Neuron (in vitro differentiated cells): Measurements from ENCODE around the gene ROBO1.
A peak's percentile ranks its signal among the peaks of the same experiment; 100 is the strongest.

ENCODE experiments used
- H2AFZ ChIP-seq: one replicate; pipeline ENCODE4 v1.6.1; 2013; ENCODE audit warnings: low read depth, mild to moderate bottlenecking, inconsistent platforms, low read length, moderate library complexity
- H3K27me3 ChIP-seq: one replicate; pipeline ENCODE4 v1.6.1; 2013; ENCODE audit warnings: low read length; ENCODE audit not compliant: insufficient read depth
- H3K36me3 ChIP-seq: one replicate; pipeline ENCODE4 v1.6.1; 2013; ENCODE audit warnings: low read length; ENCODE audit not compliant: insufficient read depth
- H3K4me1 ChIP-seq: one replicate; pipeline ENCODE4 v1.6.1; 2013; ENCODE audit warnings: low read length; ENCODE audit not compliant: insufficient read depth
- H3K4me3 ChIP-seq: 2 replicates; pipeline ENCODE4 v1.5.1; 2013; ENCODE audit warnings: mild to moderate bottlenecking, low read length, moderate library complexity
- H3K9me3 ChIP-seq: one replicate; pipeline ENCODE4 v1.6.1; 2013; ENCODE audit warnings: low read length

The ROBO1 gene

GRCh38 chr3:79367066-79367465, 400.7 kb downstream of the ROBO1 start:
- no peak overlapping the region for H2AFZ ChIP-seq
- no peaks in the 10 kb centered on the region for H3K9me3 ChIP-seq
- no peaks in the 10 kb centered on the region for H3K36me3 ChIP-seq
- H3K27me3 ChIP-seq: no peaks in the 10 kb centered on the region
- H3K4me1 ChIP-seq: peaks cover 4% of the 10 kb centered on the region
- H3K4me3 ChIP-seq: no peak overlapping the region

DNA sequence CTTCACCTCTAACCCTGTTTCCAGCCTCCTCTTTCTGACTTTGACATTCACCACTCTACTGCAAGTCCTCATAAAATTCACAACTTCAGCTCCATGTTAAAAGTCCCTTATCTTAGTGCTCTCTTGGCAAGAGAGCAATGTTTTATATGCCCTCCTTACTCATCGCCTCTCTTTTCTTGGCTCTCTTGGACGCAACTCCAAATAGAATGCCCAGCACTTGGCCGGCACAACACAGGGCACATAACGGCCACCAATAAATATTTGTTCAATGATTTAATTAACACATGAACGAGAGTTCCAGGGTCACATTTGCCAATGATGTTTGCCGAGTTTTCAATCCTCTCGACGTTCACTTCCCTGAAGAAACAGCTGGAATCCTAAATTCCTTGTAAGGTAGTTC, 401.4 kb downstream of the ROBO1 start:
- Histone ChIP-seq H3K27me3 (no peaks in the 10 kb centered on the region), H3K9me3 (no peaks in the 10 kb centered on the region), H3K36me3 (no peaks in the 10 kb centered on the region), H3K4me1 (peaks cover 4% of the 10 kb centered on the region), H3K4me3 (no peak overlapping the region), H2AFZ (no peak overlapping the region)

GRCh38 chr3:79364784-79365183, 403.0 kb downstream of the ROBO1 start:
- no peaks in the 10 kb centered on the region for H3K9me3 ChIP-seq
- H3K36me3 ChIP-seq: no peaks in the 10 kb centered on the region
- H3K27me3 ChIP-seq: no peaks in the 10 kb centered on the region
- H3K4me3 ChIP-seq: no peak overlapping the region
- peaks cover 4% of the 10 kb centered on the region for H3K4me1 ChIP-seq
- H2AFZ ChIP-seq: no peak overlapping the region

DNA sequence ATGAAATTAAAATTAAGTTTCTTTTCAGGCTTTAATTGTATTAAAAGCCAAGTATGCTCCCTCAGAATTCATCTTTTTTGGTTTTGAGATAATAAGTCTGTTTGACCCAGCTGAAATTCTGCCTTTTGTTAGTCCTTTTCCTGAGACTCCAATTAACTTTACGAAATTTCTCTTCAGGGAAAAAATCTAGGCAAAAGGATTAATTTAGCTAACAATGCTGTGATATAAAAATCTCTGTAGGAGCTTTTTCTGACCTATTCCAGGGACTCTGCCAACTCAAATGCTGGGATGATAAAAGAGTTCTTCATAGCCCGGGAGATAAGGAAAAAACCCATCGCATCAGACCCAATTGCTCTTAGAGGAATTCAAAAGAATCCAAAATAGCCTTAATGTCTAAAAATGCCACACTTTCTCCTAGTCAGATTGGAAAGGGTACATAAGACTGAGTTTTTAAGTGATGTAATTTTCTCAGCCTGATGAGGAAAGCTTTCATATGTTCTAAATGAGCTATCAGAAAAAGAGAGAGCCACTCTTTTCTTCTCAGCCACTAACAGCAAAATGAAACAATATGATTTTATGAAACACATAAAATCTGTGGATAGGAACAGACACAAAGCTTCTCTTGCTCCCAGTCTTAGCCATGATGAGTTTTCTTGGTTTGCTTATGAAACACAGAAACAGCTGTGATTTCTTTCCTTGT, 405.1 kb downstream of the ROBO1 start:
- Histone ChIP-seq H3K36me3 (no peaks in the 10 kb centered on the region), H3K9me3 (no peaks in the 10 kb centered on the region), H3K4me3 (no peak overlapping the region), H3K27me3 (no peaks in the 10 kb centered on the region), H3K4me1 (peaks cover 4% of the 10 kb centered on the region), H2AFZ (peak overlapping the region; percentile 54)

- Histone ChIP-seq H3K4me1 (peaks cover 4% of the 10 kb centered on the region), H3K36me3 (no peaks in the 10 kb centered on the region), H3K27me3 (no peaks in the 10 kb centered on the region), H3K9me3 (no peaks in the 10 kb centered on the region), H3K4me3 (no peak overlapping the region), H2AFZ (peak overlapping the region; percentile 54)
These were observed 405.9 kb downstream of the ROBO1 start for GRCh38 chr3:79361748-79362378.

GRCh38 chr3:79358327-79358726, 409.5 kb downstream of the ROBO1 start:
- no peak overlapping the region for H2AFZ ChIP-seq
- no peaks in the 10 kb centered on the region for H3K9me3 ChIP-seq
- H3K4me1 ChIP-seq: peaks cover 9% of the 10 kb centered on the region
- no peaks in the 10 kb centered on the region for H3K36me3 ChIP-seq
- H3K27me3 ChIP-seq: no peaks in the 10 kb centered on the region
- no peak overlapping the region for H3K4me3 ChIP-seq

DNA sequence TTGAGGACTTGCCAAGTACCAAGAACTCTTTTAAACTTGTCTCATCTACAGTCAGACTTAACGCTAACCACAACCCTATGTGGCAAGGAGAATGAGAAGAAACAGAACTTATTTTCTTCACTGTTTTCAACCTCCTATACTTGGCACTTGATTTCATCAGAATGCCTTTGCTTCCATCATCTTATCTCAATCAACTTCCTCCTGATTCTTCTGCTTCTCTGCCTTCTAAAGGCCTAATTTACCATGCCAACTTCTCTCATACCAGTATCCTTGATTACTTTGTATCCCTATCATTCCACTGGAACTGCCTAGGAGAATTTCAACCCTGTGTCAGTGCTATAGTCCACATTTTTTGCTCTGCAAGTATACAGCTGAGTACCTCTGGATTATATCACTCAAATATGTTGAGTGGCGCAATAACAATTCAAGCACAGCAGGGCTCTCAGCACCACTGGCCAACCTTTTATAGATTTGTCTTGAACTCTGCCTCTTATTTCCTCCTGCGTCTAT, 413.6 kb downstream of the ROBO1 start:
- Histone ChIP-seq H3K4me1 (peaks cover 6% of the 10 kb centered on the region), H3K9me3 (no peaks in the 10 kb centered on the region), H3K4me3 (no peak overlapping the region), H3K36me3 (no peaks in the 10 kb centered on the region), H2AFZ (no peak overlapping the region), H3K27me3 (no peaks in the 10 kb centered on the region)

GRCh38 chr3:79351699-79352098, 416.1 kb downstream of the ROBO1 start:
- Histone ChIP-seq H3K4me1 (peaks cover 4% of the 10 kb centered on the region), H3K27me3 (no peaks in the 10 kb centered on the region), H3K9me3 (no peaks in the 10 kb centered on the region), H3K36me3 (no peaks in the 10 kb centered on the region), H3K4me3 (no peak overlapping the region), H2AFZ (no peak overlapping the region)

GRCh38 chr3:79344876-79345871, 422.6 kb downstream of the ROBO1 start:
- Histone ChIP-seq H2AFZ (no peak overlapping the region), H3K4me1 (no peaks in the 10 kb centered on the region), H3K27me3 (no peaks in the 10 kb centered on the region), H3K36me3 (no peaks in the 10 kb centered on the region), H3K9me3 (no peaks in the 10 kb centered on the region), H3K4me3 (no peak overlapping the region)

GRCh38 chr3:79341961-79342360, 425.8 kb downstream of the ROBO1 start:
- Histone ChIP-seq H3K9me3 (no peaks in the 10 kb centered on the region), H3K27me3 (no peaks in the 10 kb centered on the region), H3K4me1 (no peaks in the 10 kb centered on the region), H3K36me3 (no peaks in the 10 kb centered on the region), H3K4me3 (no peak overlapping the region), H2AFZ (no peak overlapping the region)

DNA sequence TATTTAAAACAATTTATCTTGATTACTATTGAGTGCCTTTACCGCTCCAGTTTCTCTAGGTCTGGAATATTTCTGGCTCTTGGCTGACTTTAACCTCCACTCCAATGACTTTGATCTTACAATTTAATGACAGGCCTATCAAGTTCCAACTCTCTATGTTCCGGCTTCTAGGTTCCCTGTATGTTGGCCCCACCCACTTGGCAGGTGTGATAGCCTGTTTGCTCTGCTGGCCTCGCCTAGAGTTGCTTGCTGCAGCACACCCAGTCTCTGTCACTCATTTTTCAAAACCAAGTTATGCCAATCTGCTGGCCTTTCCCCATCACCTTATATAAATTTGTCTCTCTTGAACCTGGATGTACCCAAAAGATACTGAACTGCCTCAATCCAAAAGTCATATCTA, 428.0 kb downstream of the ROBO1 start:
- Histone ChIP-seq H3K4me3 (no peak overlapping the region), H3K27me3 (no peaks in the 10 kb centered on the region), H3K4me1 (no peaks in the 10 kb centered on the region), H2AFZ (no peak overlapping the region), H3K9me3 (peaks cover 2% of the 10 kb centered on the region), H3K36me3 (no peaks in the 10 kb centered on the region)

DNA sequence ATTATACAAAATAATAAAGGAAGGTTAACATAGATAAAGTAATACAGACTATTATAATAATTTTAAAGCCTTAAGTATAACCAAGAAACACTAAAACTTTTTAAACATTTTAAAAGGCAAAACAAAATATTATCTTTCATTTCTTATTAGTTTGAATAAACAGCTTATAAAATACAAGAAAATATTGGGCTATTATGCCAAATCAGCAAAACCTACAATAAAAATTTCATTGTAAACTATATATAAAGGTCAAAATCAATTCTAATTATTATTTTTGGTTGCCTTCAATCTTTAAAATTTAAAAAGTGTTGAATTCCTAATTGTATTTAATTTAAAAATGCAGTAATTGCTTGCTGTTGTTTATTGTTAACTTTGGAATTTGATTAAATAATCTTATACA, 430.0 kb downstream of the ROBO1 start:
- no peaks in the 10 kb centered on the region for H3K36me3 ChIP-seq
- no peaks in the 10 kb centered on the region for H3K27me3 ChIP-seq
- peaks cover 2% of the 10 kb centered on the region for H3K9me3 ChIP-seq
- H2AFZ ChIP-seq: no peak overlapping the region
- no peaks in the 10 kb centered on the region for H3K4me1 ChIP-seq
- H3K4me3 ChIP-seq: no peak overlapping the region

GRCh38 chr3:79329154-79329553, 438.6 kb downstream of the ROBO1 start:
- Histone ChIP-seq H2AFZ (no peak overlapping the region), H3K27me3 (no peaks in the 10 kb centered on the region), H3K9me3 (no peaks in the 10 kb centered on the region), H3K36me3 (no peaks in the 10 kb centered on the region), H3K4me1 (no peaks in the 10 kb centered on the region), H3K4me3 (no peak overlapping the region)
